Keratinocyte (primary cell): ENCODE measurements around the gene ERBIN.

Source experiments
- EZH2 ChIP-seq: IDR thresholded peaks from one replicate; pipeline ENCODE4 v1.6.1; 2012; ENCODE audit warnings: inconsistent platforms, mild to moderate bottlenecking, low read length, moderate library complexity
- TF ChIP-seq, protein P1 (sequence below), 3 experiments: IDR thresholded peaks in 1 of 3; conservative IDR thresholded peaks in 1 of 3; optimal IDR thresholded peaks in 1 of 3; 2 replicates in 2 of 3; 3 replicates in 1 of 3; pipeline versions ENCODE3 to v1.5.1; 2011; ENCODE audit warnings: low read length in 3 of 3, mild to moderate bottlenecking in 3 of 3, moderate library complexity in 2 of 3, control low read depth in 1 of 3, inconsistent platforms in 1 of 3; ENCODE audit not compliant: insufficient read depth in 2 of 3; ENCODE audit errors: extremely low read depth in 1 of 3

DNA sequence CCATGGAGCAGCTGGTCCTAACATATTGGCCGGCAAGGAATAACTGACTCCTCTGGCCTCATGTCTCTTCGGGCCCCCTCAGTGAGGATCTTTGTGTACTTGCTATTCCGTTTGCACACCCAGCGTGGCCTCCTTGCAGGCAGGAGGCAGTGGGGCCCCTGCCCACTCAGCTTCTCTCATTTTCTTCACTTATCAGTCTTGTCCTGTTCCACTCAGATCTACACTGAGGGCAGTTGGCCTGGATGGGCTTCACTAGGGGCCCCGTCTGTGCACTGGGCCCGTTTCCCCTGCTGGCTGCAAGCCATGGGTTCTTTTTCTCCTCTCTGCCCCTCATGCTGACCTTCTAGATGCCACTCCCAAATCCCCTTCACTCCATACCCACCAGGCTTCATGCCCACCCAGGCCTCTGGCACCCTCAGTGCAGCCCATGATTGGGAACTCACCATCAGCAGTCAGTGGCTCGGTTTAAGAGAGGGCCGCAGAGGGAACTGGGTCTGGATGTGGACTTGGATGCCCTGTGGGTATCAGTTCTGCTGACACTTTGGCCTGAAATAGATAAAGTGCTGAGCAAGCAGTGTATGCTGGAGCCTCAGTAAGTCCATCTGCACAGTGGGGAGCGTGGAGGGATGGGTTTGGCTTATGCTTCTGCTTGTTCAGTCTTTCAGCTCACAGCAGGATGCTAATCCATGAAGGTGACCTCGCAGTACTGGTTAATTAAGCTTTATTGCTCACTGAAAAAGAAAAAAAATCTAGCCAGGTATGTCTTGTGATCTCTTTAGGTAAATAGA lies 57.9 kb downstream of the ERBIN start:
- TF ChIP-seq, protein P1, sequence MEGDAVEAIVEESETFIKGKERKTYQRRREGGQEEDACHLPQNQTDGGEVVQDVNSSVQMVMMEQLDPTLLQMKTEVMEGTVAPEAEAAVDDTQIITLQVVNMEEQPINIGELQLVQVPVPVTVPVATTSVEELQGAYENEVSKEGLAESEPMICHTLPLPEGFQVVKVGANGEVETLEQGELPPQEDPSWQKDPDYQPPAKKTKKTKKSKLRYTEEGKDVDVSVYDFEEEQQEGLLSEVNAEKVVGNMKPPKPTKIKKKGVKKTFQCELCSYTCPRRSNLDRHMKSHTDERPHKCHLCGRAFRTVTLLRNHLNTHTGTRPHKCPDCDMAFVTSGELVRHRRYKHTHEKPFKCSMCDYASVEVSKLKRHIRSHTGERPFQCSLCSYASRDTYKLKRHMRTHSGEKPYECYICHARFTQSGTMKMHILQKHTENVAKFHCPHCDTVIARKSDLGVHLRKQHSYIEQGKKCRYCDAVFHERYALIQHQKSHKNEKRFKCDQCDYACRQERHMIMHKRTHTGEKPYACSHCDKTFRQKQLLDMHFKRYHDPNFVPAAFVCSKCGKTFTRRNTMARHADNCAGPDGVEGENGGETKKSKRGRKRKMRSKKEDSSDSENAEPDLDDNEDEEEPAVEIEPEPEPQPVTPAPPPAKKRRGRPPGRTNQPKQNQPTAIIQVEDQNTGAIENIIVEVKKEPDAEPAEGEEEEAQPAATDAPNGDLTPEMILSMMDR (optimal IDR thresholded peaks at IDR 0.05 in 1 of 3, IDR thresholded peaks at IDR 0.05 in 1 of 3, conservative IDR thresholded peaks at IDR 0.05 in 1 of 3; ENCODE audit: extremely low read depth in 1 of 3, insufficient read depth in 2 of 3, low read length in 3 of 3), result no peak
- no peak for TF ChIP-seq EZH2
